Sigmoid colon (tissue), 4 donors: ENCODE measurements around the gene EEFSEC.

Source experiments
- EP300 ChIP-seq, 4 donors: sonication (generic); formaldehyde crosslinking; IDR thresholded peaks; one replicate each; pipeline ENCODE4 v1.6.1; 2017; ENCODE audit warnings: antibody characterized with exemption in 4 of 4
- POLR2A ChIP-seq, 2 donors: fragments of 450-650 bp; IDR thresholded peaks; one replicate each; pipeline ENCODE4 v1.6.1; 2016; ENCODE audit warnings: antibody characterized with exemption in 2 of 2, mild to moderate bottlenecking in 2 of 2, moderate library complexity in 2 of 2
- POLR2AphosphoS5 ChIP-seq, 4 donors: sonication (generic); formaldehyde crosslinking; IDR thresholded peaks; one replicate each; pipeline ENCODE4 v1.6.1; 2017; ENCODE audit warnings: antibody characterized with exemption in 4 of 4
- TF ChIP-seq, protein P1 (sequence below), 4 experiments: fragments of 450-650 bp in 3 of 4; fragments of 200-600 bp in 1 of 4; IDR thresholded peaks; one replicate each; pipeline ENCODE4 v1.5.1; 2016 to 2019; ENCODE audit warnings: antibody characterized with exemption in 4 of 4, mild to moderate bottlenecking in 3 of 4, moderate library complexity in 2 of 4

DNA sequence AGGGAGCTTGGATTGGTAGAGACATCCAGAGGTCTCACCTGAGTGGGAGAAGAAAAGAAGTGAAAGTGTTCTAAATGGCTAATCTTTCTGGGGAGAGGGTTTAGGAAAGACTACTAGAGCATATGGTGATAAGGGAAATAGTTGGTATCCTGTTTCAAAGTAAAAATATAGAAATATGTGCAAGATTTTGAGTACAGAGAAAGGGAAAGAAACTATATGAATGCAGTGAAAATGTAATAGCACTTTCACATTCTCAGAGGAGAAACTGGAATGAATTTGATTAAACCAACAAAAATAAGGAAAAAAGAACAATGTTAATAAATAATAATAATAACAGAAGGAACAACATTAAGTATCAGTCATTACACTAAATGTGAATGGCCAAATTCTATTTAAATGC, 194.0 kb downstream of the EEFSEC start:
- TF ChIP-seq, protein P1, sequence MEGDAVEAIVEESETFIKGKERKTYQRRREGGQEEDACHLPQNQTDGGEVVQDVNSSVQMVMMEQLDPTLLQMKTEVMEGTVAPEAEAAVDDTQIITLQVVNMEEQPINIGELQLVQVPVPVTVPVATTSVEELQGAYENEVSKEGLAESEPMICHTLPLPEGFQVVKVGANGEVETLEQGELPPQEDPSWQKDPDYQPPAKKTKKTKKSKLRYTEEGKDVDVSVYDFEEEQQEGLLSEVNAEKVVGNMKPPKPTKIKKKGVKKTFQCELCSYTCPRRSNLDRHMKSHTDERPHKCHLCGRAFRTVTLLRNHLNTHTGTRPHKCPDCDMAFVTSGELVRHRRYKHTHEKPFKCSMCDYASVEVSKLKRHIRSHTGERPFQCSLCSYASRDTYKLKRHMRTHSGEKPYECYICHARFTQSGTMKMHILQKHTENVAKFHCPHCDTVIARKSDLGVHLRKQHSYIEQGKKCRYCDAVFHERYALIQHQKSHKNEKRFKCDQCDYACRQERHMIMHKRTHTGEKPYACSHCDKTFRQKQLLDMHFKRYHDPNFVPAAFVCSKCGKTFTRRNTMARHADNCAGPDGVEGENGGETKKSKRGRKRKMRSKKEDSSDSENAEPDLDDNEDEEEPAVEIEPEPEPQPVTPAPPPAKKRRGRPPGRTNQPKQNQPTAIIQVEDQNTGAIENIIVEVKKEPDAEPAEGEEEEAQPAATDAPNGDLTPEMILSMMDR (IDR thresholded peaks at IDR 0.05), result no peak
- no peak for TF ChIP-seq POLR2A (IDR thresholded peaks at IDR 0.05)
- no peak for TF ChIP-seq POLR2AphosphoS5 (IDR thresholded peaks at IDR 0.05)
- TF ChIP-seq EP300 (IDR thresholded peaks at IDR 0.05), result no peak
